ENCODE results near the gene MOV10L1.
A peak's percentile ranks its signal among the peaks of the same experiment; 100 is the strongest.

The MOV10L1 gene

GRCh38 chr22:50184004-50184901 lies 94.4 kb downstream of the MOV10L1 start:
- no peak overlapping the region for H3K4me3 ChIP-seq (ENCODE audit: low read length)
- DNase-seq (ENCODE audit: low read depth), result peak; percentile 30
- TF ChIP-seq CTCF (IDR thresholded peaks at IDR 0.05; ENCODE audit: insufficient read depth, low read depth, low read length, missing control alignments), result peak; percentile 4

DNA sequence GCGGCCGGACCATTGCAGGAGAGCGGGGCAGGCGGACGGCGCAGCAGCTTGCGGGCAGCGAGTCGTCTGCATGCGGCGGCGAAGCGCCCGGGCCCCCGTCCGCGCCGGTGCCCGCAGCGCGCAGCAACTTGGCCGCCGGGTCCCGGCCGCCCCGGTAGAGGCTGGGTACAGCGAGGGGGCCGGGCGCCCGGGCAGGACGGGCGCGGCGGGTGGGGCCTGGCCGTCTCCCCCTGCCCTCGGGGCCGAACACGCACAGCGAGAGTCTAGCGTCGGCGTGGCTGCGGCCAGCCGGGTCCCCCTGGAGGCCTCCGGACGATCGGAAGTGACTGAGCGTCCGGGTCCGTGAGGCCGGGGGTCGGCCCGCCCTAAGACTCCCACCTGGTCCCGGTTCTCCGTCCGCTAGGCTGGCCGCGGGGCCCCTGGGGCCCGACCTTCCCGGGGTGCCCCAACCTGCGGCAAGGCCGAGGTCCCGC lies 95.1 kb downstream of the MOV10L1 start:
- TF ChIP-seq CTCF (IDR thresholded peaks at IDR 0.05; ENCODE audit: insufficient read depth, low read depth, low read length, missing control alignments), result no peak
- DNase-seq (ENCODE audit: low read depth), result no peak

GRCh38 chr22:50185375-50186087 lies 95.7 kb downstream of the MOV10L1 start, which contains the start of gene TRABD:
Gene TRABD (plus strand): TSS chr22:50185913. CDS start chr22:50193061, 7,148 bp downstream.
- peak; percentile 90 for DNase-seq (ENCODE audit: low read depth)
- peak within 1 kb of the TSS; percentile 62 for H3K4me3 ChIP-seq (ENCODE audit: low read length)
- TF ChIP-seq CTCF (IDR thresholded peaks at IDR 0.05; ENCODE audit: insufficient read depth, low read depth, low read length, missing control alignments), result no peak

More for the DNA sequence above, 95.1 kb downstream of the MOV10L1 start:
- peak overlapping the region; percentile 61 for H3K4me3 ChIP-seq (ENCODE audit: low read length)

- peak overlapping the region; percentile 62 for H3K4me3 ChIP-seq (ENCODE audit: low read length)
- DNase-seq (ENCODE audit: low read depth), result no peak
- no peak for TF ChIP-seq CTCF (IDR thresholded peaks at IDR 0.05; ENCODE audit: insufficient read depth, low read depth, low read length, missing control alignments)
These were observed 96.4 kb downstream of the MOV10L1 start for GRCh38 chr22:50186181-50186714.

GRCh38 chr22:50186761-50187523 lies 97.1 kb downstream of the MOV10L1 start:
- peak overlapping the region; percentile 62 for H3K4me3 ChIP-seq (ENCODE audit: low read length)
- no peak for TF ChIP-seq CTCF (IDR thresholded peaks at IDR 0.05; ENCODE audit: insufficient read depth, low read depth, low read length, missing control alignments)
- peak; percentile 32 for DNase-seq (ENCODE audit: low read depth)

DNA sequence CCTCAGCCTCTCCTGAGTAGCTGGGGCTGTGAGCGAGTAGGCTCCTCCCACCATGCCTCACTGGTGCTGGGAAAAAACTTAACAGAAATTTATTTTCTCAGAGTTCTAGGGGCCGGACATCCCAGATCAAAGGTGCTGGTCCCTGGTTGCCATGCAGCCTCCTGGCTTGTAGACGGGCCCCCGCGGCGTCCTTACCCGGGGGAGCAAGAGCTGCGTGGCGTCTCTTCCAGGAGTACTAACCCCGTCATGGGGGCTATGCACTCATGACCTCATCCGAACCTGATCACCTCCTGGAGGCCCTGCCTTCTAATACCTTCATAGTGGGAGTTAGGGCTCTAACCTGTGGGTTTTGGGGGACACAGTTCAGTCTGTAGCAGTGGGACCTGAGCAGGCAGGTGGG lies 98.5 kb downstream of the MOV10L1 start:
- no peak for DNase-seq (ENCODE audit: low read depth)
- no peak overlapping the region for H3K4me3 ChIP-seq (ENCODE audit: low read length)
- no peak for TF ChIP-seq CTCF (IDR thresholded peaks at IDR 0.05; ENCODE audit: insufficient read depth, low read depth, low read length, missing control alignments)
